Fibroblast of the aortic adventitia (primary cell): ENCODE measurements around the gene PCDHGA1. TPM values are rescaled to one million over a fixed set of nuclear protein-coding genes. Genes with fewer than 3 reads are reported as not detected.
"Not testable (repeated sequence)": the region's sequence is repeated elsewhere in the genome, so short reads cannot be mapped to it uniquely, and the experiment has no call there.

Source experiments
- DNase-seq: peaks from one replicate; pipeline ENCODE4 v3.0.0-alpha.2; 2010; ENCODE audit warnings: low read depth
- H3K4me3 ChIP-seq: 2 replicates; pipeline ENCODE4 v1.5.1; 2011; ENCODE audit warnings: low read depth, mild to moderate bottlenecking, control low read depth, low read length, moderate library complexity
- CTCF ChIP-seq: IDR thresholded peaks from 2 replicates; pipeline ENCODE4 v1.5.1; 2011; ENCODE audit warnings: mild to moderate bottlenecking, low read length, control low read depth, inconsistent platforms; ENCODE audit not compliant: insufficient read depth
- total RNA-seq: library from RNA; depleted of rRNA; stranded (reverse); fragments of >200 nt; gene quantifications from 2 replicates; pipeline ENCODE4 v1.2.3, GENCODE V29; 2012; ENCODE audit warnings: low replicate concordance

Gene PCDHGA1
- total RNA-seq, 1 donor, result 1.4 TPM

GRCh38 chr5:141319699-141320098 lies 10.6 kb upstream of the PCDHGA1 start:
- no peak for DNase-seq
- H3K4me3 ChIP-seq, result peak overlapping the region; percentile 85
- TF ChIP-seq CTCF, result no peak

- peak; percentile 95 for DNase-seq
- peak within 1 kb of the TSS; percentile 85 for H3K4me3 ChIP-seq
- TF ChIP-seq CTCF, result peak; percentile 94
Observed at GRCh38 chr5:141320225-141321169, 9.8 kb upstream of the PCDHGA1 start, which contains the start of gene TAF7. TAF7 (minus strand) TSS chr5:141320784; CDS start chr5:141320044, 740 bp downstream.

GRCh38 chr5:141322261-141322660 lies 8.1 kb upstream of the PCDHGA1 start:
- DNase-seq, result no peak
- no peak for TF ChIP-seq CTCF
- H3K4me3 ChIP-seq, result no peak overlapping the region

- peak; percentile 74 for DNase-seq
- TF ChIP-seq CTCF, result peak; percentile 79
- peak overlapping the region; percentile 71 for H3K4me3 ChIP-seq
Observed at GRCh38 chr5:141326088-141326854, 4.0 kb upstream of the PCDHGA1 start.

GRCh38 chr5:141328231-141328630 lies 2.1 kb upstream of the PCDHGA1 start:
- no peak overlapping the region for H3K4me3 ChIP-seq
- DNase-seq, result no peak
- no peak for TF ChIP-seq CTCF

GRCh38 chr5:141332571-141332970 lies 2.3 kb downstream of the PCDHGA1 start:
- H3K4me3 ChIP-seq, result not testable (repeated sequence)

More at GRCh38 chr5:141332571-141332970, 2.3 kb downstream of the PCDHGA1 start:
- DNase-seq, result not testable (repeated sequence)
